Breast epithelium (tissue), 4 donors: ENCODE measurements around the gene FOXI1. TPM values are rescaled to one million over a fixed set of nuclear protein-coding genes. Genes with fewer than 3 reads are reported as not detected.

Source experiments
- DNase-seq, 2 donors: peaks; one replicate each; pipeline ENCODE4 v3.0.0-alpha.2; 2019; ENCODE audit warnings: low spot score in 2 of 2
- H3K27ac ChIP-seq, 2 donors: fragments of 200-600 bp; sonication (generic) in 1 of 2; one replicate each; pipeline ENCODE4 v1.5.1; 2016 to 2019; ENCODE audit warnings: mild to moderate bottlenecking in 1 of 2
- H3K27me3 ChIP-seq, 2 donors: fragments of 200-600 bp; sonication (generic) in 1 of 2; one replicate each; pipeline versions ENCODE4 v1.5.1 to v1.6.0; 2017 to 2019; ENCODE audit warnings: control low read depth in 1 of 2, mild to moderate bottlenecking in 1 of 2
- H3K36me3 ChIP-seq: fragments of 200-600 bp; one replicate; pipeline ENCODE4 v1.5.1; 2019
- H3K4me1 ChIP-seq, 2 donors: fragments of 200-600 bp; sonication (generic); one replicate each; pipeline ENCODE4 v1.5.1; 2016 to 2019; ENCODE audit warnings: control low read depth in 1 of 2
- H3K4me3 ChIP-seq, 3 donors: fragments of 200-600 bp; sonication (generic); 1 replicate in 2 of 3; 2 replicates in 1 of 3; pipeline ENCODE4 v1.5.1; 2016 to 2019; ENCODE audit warnings: mild to moderate bottlenecking in 3 of 3, moderate library complexity in 2 of 3
- H3K9me3 ChIP-seq, 2 donors: fragments of 200-600 bp; sonication (generic) in 1 of 2; one replicate each; pipeline ENCODE4 v1.5.1; 2016 to 2019; ENCODE audit warnings: control low read depth in 1 of 2
- CTCF ChIP-seq, 3 donors: fragments of 450-650 bp; IDR thresholded peaks; one replicate each; pipeline ENCODE4 v1.5.1; 2016 to 2017; ENCODE audit warnings: antibody characterized with exemption in 3 of 3, mild to moderate bottlenecking in 3 of 3, moderate library complexity in 3 of 3
- POLR2A ChIP-seq: fragments of 450-650 bp; IDR thresholded peaks from one replicate; pipeline ENCODE4 v1.6.1; 2016; ENCODE audit warnings: antibody characterized with exemption, mild to moderate bottlenecking, moderate library complexity
- POLR2AphosphoS5 ChIP-seq, 3 donors: sonication (generic); formaldehyde crosslinking; IDR thresholded peaks; one replicate each; pipeline ENCODE4 v1.6.1; 2017; ENCODE audit warnings: antibody characterized with exemption in 3 of 3
- intact Hi-C: fragments of 100-400 bp; cut with DNase I; formaldehyde crosslinking; loops from one replicate; pipeline ENCODE4 v1.15.1; 2023; ENCODE audit warnings: low total_unique reads
- total RNA-seq, 3 donors: library from RNA; depleted of rRNA; stranded (reverse); fragments of >200 nt; gene quantifications; one replicate each; pipeline ENCODE4 v1.1.0, GENCODE V29; 2016

FOXI1 gene
- total RNA-seq, 3 donors from 2014 or later, result 1.3 to 7.9 TPM; not detected in 1

- peak; percentile 75 to 78 for DNase-seq
Observed at GRCh38 chr5:170100066-170100943, 5.4 kb upstream of the FOXI1 start.

GRCh38 chr5:170103447-170103846 lies 2.2 kb upstream of the FOXI1 start:
- Histone ChIP-seq H3K27ac (no peak overlapping the region), H3K4me1 (no peaks in the 10 kb centered on the region), H3K27me3 (no peaks in the 10 kb centered on the region), H3K36me3 (no peaks in the 10 kb centered on the region), H3K9me3 (peaks cover 0 to 6% of the 10 kb centered on the region in 2 donors), H3K4me3 (no peak overlapping the region)
- no peak for TF ChIP-seq POLR2A
- DNase-seq, result no peak
- intact Hi-C loops, result no loop called here

More at GRCh38 chr5:170100066-170100943, 5.4 kb upstream of the FOXI1 start:
- H3K27me3 ChIP-seq, result no peaks in the 10 kb centered on the region
- intact Hi-C loops, result no loop called here
- no peaks in the 10 kb centered on the region for H3K4me1 ChIP-seq
- no peak overlapping the region for H3K27ac ChIP-seq
- peak; percentile 66 to 86 (median 72) for TF ChIP-seq CTCF (IDR thresholded peaks at IDR 0.05)
- TF ChIP-seq POLR2AphosphoS5 (IDR thresholded peaks at IDR 0.05), result no peak
- no peak for TF ChIP-seq POLR2A
- no peak overlapping the region for H3K4me3 ChIP-seq
- H3K9me3 ChIP-seq, result peaks cover 0 to 6% of the 10 kb centered on the region in 2 donors
- no peaks in the 10 kb centered on the region for H3K36me3 ChIP-seq

GRCh38 chr5:170104299-170104698 lies 1.4 kb upstream of the FOXI1 start:
- Histone ChIP-seq H3K36me3 (no peaks in the 10 kb centered on the region), H3K4me1 (no peaks in the 10 kb centered on the region), H3K9me3 (peaks cover 0 to under 1% of the 10 kb centered on the region in 2 donors), H3K4me3 (no peak overlapping the region), H3K27me3 (no peaks in the 10 kb centered on the region), H3K27ac (no peak overlapping the region)
- TF ChIP-seq POLR2AphosphoS5 (IDR thresholded peaks at IDR 0.05), result no peak
- intact Hi-C loops, result no loop called here
- DNase-seq, result peak in 1 of 2 donors; percentile 10

GRCh38 chr5:170104710-170105109 lies 987 bp upstream of the FOXI1 start:
- Histone ChIP-seq H3K27ac (no peak overlapping the region), H3K4me3 (no peak overlapping the region), H3K36me3 (no peaks in the 10 kb centered on the region), H3K27me3 (no peaks in the 10 kb centered on the region), H3K4me1 (no peaks in the 10 kb centered on the region), H3K9me3 (no peaks in the 10 kb centered on the region)
- DNase-seq, result no peak
- TF ChIP-seq POLR2A, result no peak
- TF ChIP-seq POLR2AphosphoS5 (IDR thresholded peaks at IDR 0.05), result no peak
- TF ChIP-seq CTCF (IDR thresholded peaks at IDR 0.05), result no peak
- intact Hi-C loops, result no loop called here

GRCh38 chr5:170107674-170108073 lies 2.0 kb downstream of the FOXI1 start:
- Histone ChIP-seq H3K36me3 (no peaks in the 10 kb centered on the region), H3K4me1 (no peaks in the 10 kb centered on the region), H3K9me3 (no peaks in the 10 kb centered on the region), H3K4me3 (peak overlapping the region in 1 of 3 donors; percentile 41), H3K27ac (no peak overlapping the region), H3K27me3 (no peaks in the 10 kb centered on the region)
- DNase-seq, result no peak
- intact Hi-C loops, result no loop called here
- no peak for TF ChIP-seq POLR2AphosphoS5 (IDR thresholded peaks at IDR 0.05)
- no peak for TF ChIP-seq CTCF (IDR thresholded peaks at IDR 0.05)
- no peak for TF ChIP-seq POLR2A

- DNase-seq, result no peak
- Histone ChIP-seq H3K4me3 (no peak overlapping the region), H3K27me3 (no peaks in the 10 kb centered on the region), H3K9me3 (no peaks in the 10 kb centered on the region), H3K36me3 (no peaks in the 10 kb centered on the region), H3K4me1 (no peaks in the 10 kb centered on the region), H3K27ac (peak overlapping the region in 1 of 2 donors; percentile 7)
- no peak for TF ChIP-seq CTCF (IDR thresholded peaks at IDR 0.05)
- no peak for TF ChIP-seq POLR2AphosphoS5 (IDR thresholded peaks at IDR 0.05)
- no peak for TF ChIP-seq POLR2A
- intact Hi-C loops, result no loop called here
Observed at GRCh38 chr5:170108266-170108785, 2.6 kb downstream of the FOXI1 start.
